ENCODE measurements around the gene NEK3. TPM values are rescaled to one million over a fixed set of nuclear protein-coding genes. Genes with fewer than 3 reads are reported as not detected.
A peak's percentile ranks its signal among the peaks of the same experiment; 100 is the strongest.
"Not testable (repeated sequence)": the region's sequence is repeated elsewhere in the genome, so short reads cannot be mapped to it uniquely, and the experiment has no call there.

NEK3 gene
- total and polyA plus RNA-seq, 2 of the 4 experiments (the other 2 are of a cell fraction), result 3.6 to 9.2 TPM

DNA sequence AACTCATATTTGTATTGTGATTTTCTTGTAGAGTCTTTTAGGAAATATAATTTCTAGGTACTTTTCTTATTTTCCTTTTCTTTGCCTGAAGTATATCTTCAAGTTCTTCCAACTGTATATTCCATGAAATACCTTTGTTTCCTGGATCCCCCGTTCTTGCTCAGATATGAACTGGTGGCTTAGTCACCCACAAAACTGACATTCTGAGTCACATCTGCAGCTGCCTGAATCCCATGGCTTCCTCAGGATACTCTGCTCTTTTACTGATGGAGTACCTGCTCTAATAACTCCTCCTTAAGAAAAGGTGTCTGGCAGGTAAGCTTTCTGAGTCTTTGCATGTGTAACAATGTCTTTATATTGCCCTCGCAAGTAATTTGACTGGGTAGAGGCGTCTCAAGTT, 4.5 kb upstream of the NEK3 start:
- H2BK20ac ChIP-seq (ENCODE audit: low read depth, low read length); H3K9me1 ChIP-seq (ENCODE audit: insufficient read depth, low read length); intact Hi-C loops (cut with micrococcal nuclease); in situ Hi-C loops (cut with MboI; ENCODE audit: low sequenced_read_pairs); H3K27me3 ChIP-seq (ENCODE audit: control insufficient read depth, insufficient read depth, low read length); H3K4me2 ChIP-seq (ENCODE audit: low read depth, low read length); H3K18ac ChIP-seq (ENCODE audit: low read depth, low read length); H3K23ac ChIP-seq (ENCODE audit: low read depth, low read length); H2AK9ac ChIP-seq (replicated peaks; ENCODE audit: low read depth, low read length, poor library complexity); H2AK5ac ChIP-seq (ENCODE audit: low read depth, low read length); H4K20me1 ChIP-seq (ENCODE audit: insufficient read depth, low read length); H3K36me3 ChIP-seq (ENCODE audit: control insufficient read depth, insufficient read depth, low read length); H2BK120ac ChIP-seq (ENCODE audit: low read depth, low read length); dilution Hi-C loops (cut with HindIII; ENCODE audit: low sequenced_read_pairs, unreplicated experiment); H4K8ac ChIP-seq (ENCODE audit: low read depth in 2 of 2, low read length in 2 of 2); H3K4me1 ChIP-seq (ENCODE audit: control insufficient read depth, insufficient read depth, low read length); H3K79me1 ChIP-seq (ENCODE audit: low read depth in 1 of 2, low read length in 2 of 2); H4K91ac ChIP-seq (ENCODE audit: insufficient read depth, low read depth, low read length); H3K56ac ChIP-seq (ENCODE audit: extremely low read depth, insufficient read depth, low read length); H3K4ac ChIP-seq (ENCODE audit: low read depth, low read length); H3K27ac ChIP-seq (ENCODE audit: insufficient read depth, low read length); H3K14ac ChIP-seq (replicated peaks; ENCODE audit: low read depth, low read length); CTCF ChIA-PET; H4K5ac ChIP-seq (ENCODE audit: low read depth, low read length); H3K9me3 ChIP-seq (ENCODE audit: control insufficient read depth, insufficient read depth, low read length); H2AFZ ChIP-seq (replicated peaks; ENCODE audit: low read length, poor library complexity); H3K4me3 ChIP-seq (ENCODE audit: insufficient read depth, low read depth, low read length); H2BK15ac ChIP-seq (ENCODE audit: low read depth, low read length); BruUV-seq (replicated peaks); POLR2A ChIA-PET (ENCODE audit: unreplicated experiment); ATAC-seq (ENCODE audit: low read depth); H2BK5ac ChIP-seq (ENCODE audit: low read depth, low read length, poor library complexity, severe bottlenecking); H3K9ac ChIP-seq (ENCODE audit: low read depth, low read length): not testable (repeated sequence)
- DNase-seq, result peak; percentile 43
- TF ChIP-seq FOS (IDR thresholded peaks at IDR 0.05; ENCODE audit: low read depth, low read length), result 0 out of 2 replicates have a peak, but pooled peaks have one; percentile 20
- WGBS, 2 experiments (ENCODE audit: extremely low coverage in 2 of 2, insufficient read length in 1 of 2), result no CpG with 5 or more reads among the region's 3 CpGs
